ENCODE results near the gene GRID1. TPM values are rescaled to one million over a fixed set of nuclear protein-coding genes. Genes with fewer than 3 reads are reported as not detected.
"Not testable (repeated sequence)": the region's sequence is repeated elsewhere in the genome, so short reads cannot be mapped to it uniquely, and the experiment has no call there.

The GRID1 gene
- total RNA-seq, 1 donor from 2014 or later: 7.1 TPM

DNA sequence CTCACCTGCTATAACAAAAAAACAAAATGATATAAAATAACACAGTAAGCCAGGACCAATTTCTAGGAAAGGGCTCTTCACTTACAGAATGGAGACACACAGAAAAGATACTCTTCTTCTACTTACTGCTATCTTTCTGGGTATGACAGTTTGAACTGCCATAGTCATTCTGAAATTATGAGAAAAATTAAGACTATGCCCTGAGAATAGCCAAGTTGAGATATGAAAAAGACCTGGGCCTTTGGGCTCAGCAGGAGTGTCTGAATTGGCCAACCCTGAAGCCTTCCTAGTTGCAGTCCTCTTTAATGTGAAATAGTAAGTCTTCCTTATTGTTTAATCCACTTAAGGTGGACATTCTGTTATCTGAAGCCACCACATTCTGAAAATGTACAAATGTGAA lies 519.5 kb downstream of the GRID1 start:
- no peaks in the 10 kb centered on the region for H3K9me3 ChIP-seq
- TF ChIP-seq POLR2A (IDR thresholded peaks at IDR 0.05) (no peak), POLR2AphosphoS5 (IDR thresholded peaks at IDR 0.05; ENCODE audit: insufficient read depth in 1 of 2, low read depth in 1 of 2) (no peak)
- TF ChIP-seq, protein P1, sequence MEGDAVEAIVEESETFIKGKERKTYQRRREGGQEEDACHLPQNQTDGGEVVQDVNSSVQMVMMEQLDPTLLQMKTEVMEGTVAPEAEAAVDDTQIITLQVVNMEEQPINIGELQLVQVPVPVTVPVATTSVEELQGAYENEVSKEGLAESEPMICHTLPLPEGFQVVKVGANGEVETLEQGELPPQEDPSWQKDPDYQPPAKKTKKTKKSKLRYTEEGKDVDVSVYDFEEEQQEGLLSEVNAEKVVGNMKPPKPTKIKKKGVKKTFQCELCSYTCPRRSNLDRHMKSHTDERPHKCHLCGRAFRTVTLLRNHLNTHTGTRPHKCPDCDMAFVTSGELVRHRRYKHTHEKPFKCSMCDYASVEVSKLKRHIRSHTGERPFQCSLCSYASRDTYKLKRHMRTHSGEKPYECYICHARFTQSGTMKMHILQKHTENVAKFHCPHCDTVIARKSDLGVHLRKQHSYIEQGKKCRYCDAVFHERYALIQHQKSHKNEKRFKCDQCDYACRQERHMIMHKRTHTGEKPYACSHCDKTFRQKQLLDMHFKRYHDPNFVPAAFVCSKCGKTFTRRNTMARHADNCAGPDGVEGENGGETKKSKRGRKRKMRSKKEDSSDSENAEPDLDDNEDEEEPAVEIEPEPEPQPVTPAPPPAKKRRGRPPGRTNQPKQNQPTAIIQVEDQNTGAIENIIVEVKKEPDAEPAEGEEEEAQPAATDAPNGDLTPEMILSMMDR (IDR thresholded peaks at IDR 0.05): no peak
- intact Hi-C loops (cut with DNase I): loop anchor here (5.0 kb wide), 1 partner anchor 150 kb away; no protein-coding TSS in a partner anchor
- no peaks in the 10 kb centered on the region for H3K4me1 ChIP-seq
- no peaks in the 10 kb centered on the region for H3K36me3 ChIP-seq
- no peak overlapping the region for H3K4me3 ChIP-seq
- no peak overlapping the region for H3K27ac ChIP-seq
- DNase-seq (ENCODE audit: extremely low spot score in 2 of 2): no peak
- no peaks in the 10 kb centered on the region for H3K27me3 ChIP-seq

DNA sequence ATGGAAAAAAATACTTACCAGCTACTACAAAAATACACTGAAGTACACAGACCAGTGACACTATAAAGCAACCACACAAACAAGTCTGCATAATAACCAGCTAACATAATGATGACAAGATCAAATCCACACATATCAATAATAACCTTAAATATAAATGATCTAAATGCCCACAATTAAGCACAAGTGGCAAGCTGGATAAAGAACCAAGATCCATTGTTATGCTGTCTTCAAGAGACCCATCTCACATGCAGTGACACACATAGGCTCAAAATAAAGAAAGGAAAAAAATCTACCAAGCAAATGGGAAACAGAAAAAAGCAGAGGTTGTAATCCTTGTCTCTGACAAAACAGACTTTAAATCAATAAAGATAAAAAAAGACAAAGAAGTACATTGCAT lies 527.9 kb downstream of the GRID1 start:
- intact Hi-C loops (cut with DNase I); H3K4me1 ChIP-seq; H3K4me3 ChIP-seq; H3K27me3 ChIP-seq; H3K9me3 ChIP-seq; DNase-seq (ENCODE audit: extremely low spot score in 2 of 2); H3K27ac ChIP-seq; H3K36me3 ChIP-seq: not testable (repeated sequence)

DNA sequence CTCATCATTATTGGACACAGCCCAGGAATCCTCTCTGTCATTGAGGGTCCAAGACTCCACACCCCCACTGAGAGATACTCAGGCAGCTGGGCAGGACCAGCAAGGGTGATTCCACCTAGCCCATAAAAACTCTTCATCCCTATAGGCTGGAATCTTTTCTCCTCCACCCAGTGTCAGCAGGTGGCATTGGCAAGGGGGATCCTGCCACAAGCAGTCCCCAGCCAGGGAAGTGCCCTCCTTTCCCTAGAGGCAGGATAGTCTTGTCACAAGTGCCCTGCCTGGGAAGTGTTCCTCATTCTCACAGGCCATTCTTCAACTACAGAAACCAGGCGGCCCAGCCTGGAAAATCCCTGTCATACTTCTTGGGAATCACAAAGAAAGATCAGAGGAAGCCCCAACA lies 533.6 kb downstream of the GRID1 start:
- no peaks in the 10 kb centered on the region for H3K27me3 ChIP-seq
- no peak overlapping the region for H3K27ac ChIP-seq
- intact Hi-C loops (cut with DNase I): no loop called here
- no peaks in the 10 kb centered on the region for H3K4me1 ChIP-seq
- H3K36me3 ChIP-seq: no peaks in the 10 kb centered on the region
- DNase-seq (ENCODE audit: extremely low spot score in 2 of 2): no peak
- H3K9me3 ChIP-seq: no peaks in the 10 kb centered on the region
- TF ChIP-seq, protein P1 (IDR thresholded peaks at IDR 0.05): no peak
- TF ChIP-seq POLR2A (IDR thresholded peaks at IDR 0.05) (no peak), POLR2AphosphoS5 (IDR thresholded peaks at IDR 0.05; ENCODE audit: insufficient read depth in 1 of 2, low read depth in 1 of 2) (no peak)
- no peak overlapping the region for H3K4me3 ChIP-seq

DNA sequence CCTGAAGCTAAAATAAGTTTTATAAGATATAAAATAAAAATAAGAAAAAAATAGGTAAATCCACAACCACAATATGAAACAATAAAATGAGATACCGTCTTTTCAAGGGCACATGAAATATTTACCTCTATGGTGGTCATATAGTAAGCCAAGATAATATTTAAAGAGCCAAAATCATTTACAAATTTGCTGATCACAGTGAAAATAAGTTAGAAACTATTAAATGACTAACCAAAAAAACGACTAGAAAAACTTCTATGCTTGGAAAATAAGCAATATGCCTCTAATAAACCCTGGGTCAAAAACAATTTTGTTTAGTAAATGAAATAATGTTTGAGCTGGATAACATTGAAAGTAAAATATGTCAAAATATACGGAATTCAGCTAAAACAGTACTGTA lies 535.2 kb downstream of the GRID1 start:
- Histone ChIP-seq H3K9me3 (no peaks in the 10 kb centered on the region), H3K36me3 (no peaks in the 10 kb centered on the region), H3K27ac (no peak overlapping the region), H3K4me1 (no peaks in the 10 kb centered on the region), H3K4me3 (no peak overlapping the region), H3K27me3 (no peaks in the 10 kb centered on the region)
- DNase-seq (ENCODE audit: extremely low spot score in 2 of 2): no peak
- TF ChIP-seq POLR2AphosphoS5 (IDR thresholded peaks at IDR 0.05; ENCODE audit: insufficient read depth in 1 of 2, low read depth in 1 of 2) (no peak), POLR2A (IDR thresholded peaks at IDR 0.05) (no peak)
- TF ChIP-seq, protein P1 (IDR thresholded peaks at IDR 0.05): no peak
- intact Hi-C loops (cut with DNase I): no loop called here

DNA sequence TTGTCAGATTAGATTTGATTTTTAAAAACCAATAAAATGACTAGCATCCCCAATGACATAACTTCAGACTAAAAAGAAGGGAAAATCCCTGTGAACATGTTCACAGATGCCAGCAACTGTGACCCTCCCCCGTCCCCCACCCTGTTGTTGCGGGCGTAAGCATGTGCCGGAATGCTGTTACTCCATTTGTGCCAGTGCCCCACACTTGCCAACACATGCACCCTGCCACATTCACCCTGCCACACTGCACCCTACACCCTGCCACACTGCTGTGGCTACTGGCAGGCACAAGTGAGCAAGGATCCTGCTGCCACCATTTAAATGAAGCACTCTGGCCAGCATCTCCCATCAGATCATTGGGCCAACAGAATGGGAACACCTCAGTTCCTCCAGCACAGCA lies 540.2 kb downstream of the GRID1 start:
- intact Hi-C loops (cut with DNase I): no loop called here
- no peak for DNase-seq (ENCODE audit: extremely low spot score in 2 of 2)
- TF ChIP-seq POLR2AphosphoS5 (IDR thresholded peaks at IDR 0.05; ENCODE audit: insufficient read depth in 1 of 2, low read depth in 1 of 2) (no peak), POLR2A (IDR thresholded peaks at IDR 0.05) (no peak)
- TF ChIP-seq, protein P1 (IDR thresholded peaks at IDR 0.05): no peak

DNA sequence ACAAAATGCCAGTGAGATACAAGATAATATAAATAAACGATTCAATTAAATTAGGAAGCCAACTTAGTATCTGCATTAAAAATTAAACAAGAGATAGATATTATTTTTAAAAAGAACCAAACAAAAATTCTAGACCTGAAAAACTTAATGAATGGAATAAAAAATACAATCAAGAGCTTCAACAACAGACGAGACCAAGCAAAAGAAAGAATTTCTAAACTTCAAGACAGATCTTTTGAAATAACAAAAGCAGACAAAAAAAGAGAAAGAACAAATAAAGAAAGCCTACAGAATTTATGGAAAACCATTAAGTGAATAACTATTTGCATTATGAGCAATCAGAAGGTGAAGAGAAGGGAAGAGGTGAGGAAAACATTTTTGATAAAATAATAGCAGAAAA lies 555.2 kb downstream of the GRID1 start:
- TF ChIP-seq, protein P1 (IDR thresholded peaks at IDR 0.05): no peak
- Histone ChIP-seq H3K4me3 (no peak overlapping the region), H3K9me3 (peaks cover 3% of the 10 kb centered on the region), H3K27ac (no peak overlapping the region), H3K4me1 (no peaks in the 10 kb centered on the region), H3K36me3 (no peaks in the 10 kb centered on the region), H3K27me3 (no peaks in the 10 kb centered on the region)
- no peak for DNase-seq (ENCODE audit: extremely low spot score in 2 of 2)
- intact Hi-C loops (cut with DNase I): no loop called here

More for the DNA sequence above, 540.2 kb downstream of the GRID1 start:
- no peak overlapping the region for H3K27ac ChIP-seq
- H3K4me3 ChIP-seq: no peak overlapping the region
- H3K9me3 ChIP-seq: no peaks in the 10 kb centered on the region
- H3K4me1 ChIP-seq: no peaks in the 10 kb centered on the region
- no peaks in the 10 kb centered on the region for H3K27me3 ChIP-seq
- H3K36me3 ChIP-seq: no peaks in the 10 kb centered on the region
